CD14-positive monocyte (primary cell): ENCODE results near the gene RASSF5. TPM values are rescaled to one million over a fixed set of nuclear protein-coding genes. Genes with fewer than 3 reads are reported as not detected.
A peak's percentile ranks its signal among the peaks of the same experiment; 100 is the strongest.

Source experiments
- DNase-seq, 3 donors: peaks; one replicate each; pipeline ENCODE4 v3.0.0-alpha.2; 2011 to 2022
- H2AFZ ChIP-seq: 2 replicates; pipeline ENCODE4 v1.6.0; 2012; ENCODE audit warnings: mild to moderate bottlenecking, low read depth, low read length, inconsistent platforms; ENCODE audit not compliant: insufficient read depth, poor library complexity, severe bottlenecking
- H3K27ac ChIP-seq, 2 donors: 1 replicate in 1 of 2; 2 replicates in 1 of 2; pipeline ENCODE4 v1.5.1; 2012 to 2013; ENCODE audit warnings: low read length in 2 of 2, control low read depth in 1 of 2, inconsistent platforms in 1 of 2, low read depth in 1 of 2, mild to moderate bottlenecking in 1 of 2
- H3K27me3 ChIP-seq, 2 donors: one replicate each; pipeline versions ENCODE4 v1.6.0 to v1.6.1; 2011 to 2013; ENCODE audit warnings: low read length in 2 of 2; ENCODE audit not compliant: control insufficient read depth in 2 of 2, insufficient read depth in 2 of 2
- H3K36me3 ChIP-seq, 2 donors: replicated peaks in 1 of 2; 1 replicate in 1 of 2; 2 replicates in 1 of 2; pipeline versions ENCODE4 v1.5.1 to v1.6.1; 2012 to 2013; ENCODE audit warnings: low read length in 2 of 2, control low read depth in 1 of 2, inconsistent platforms in 1 of 2, mild to moderate bottlenecking in 1 of 2; ENCODE audit not compliant: insufficient read depth in 2 of 2, control insufficient read depth in 1 of 2
- H3K4me1 ChIP-seq, 2 donors: 1 replicate in 1 of 2; 2 replicates in 1 of 2; pipeline versions ENCODE4 v1.5.1 to v1.6.1; 2012 to 2013; ENCODE audit warnings: low read length in 2 of 2, control low read depth in 1 of 2, inconsistent platforms in 1 of 2, mild to moderate bottlenecking in 1 of 2, moderate library complexity in 1 of 2; ENCODE audit not compliant: insufficient read depth in 2 of 2, control insufficient read depth in 1 of 2
- H3K4me2 ChIP-seq: replicated peaks from 2 replicates; pipeline ENCODE3; 2012; ENCODE audit warnings: low read length, moderate library complexity, mild to moderate bottlenecking; ENCODE audit not compliant: poor library complexity, severe bottlenecking; ENCODE audit errors: extremely low read depth
- H3K4me3 ChIP-seq, 3 experiments: fragments of 200-600 bp in 1 of 3; sonication (generic) in 1 of 3; replicated peaks in 1 of 3; 1 replicate in 2 of 3; 2 replicates in 1 of 3; pipeline ENCODE4 v1.5.1; 2011 to 2013; ENCODE audit warnings: low read length in 3 of 3, mild to moderate bottlenecking in 3 of 3, control low read depth in 2 of 3, low read depth in 2 of 3, inconsistent platforms in 1 of 3, moderate library complexity in 1 of 3
- H3K79me2 ChIP-seq: 2 replicates; pipeline ENCODE4 v1.6.0; 2012; ENCODE audit warnings: mild to moderate bottlenecking, control low read depth, inconsistent platforms, low read length, moderate library complexity; ENCODE audit not compliant: insufficient read depth
- H3K9ac ChIP-seq: 2 replicates; pipeline ENCODE4 v1.6.0; 2017; ENCODE audit warnings: low read length, mild to moderate bottlenecking; ENCODE audit not compliant: insufficient read depth, poor library complexity, severe bottlenecking
- H3K9me3 ChIP-seq, 2 donors: replicated peaks in 1 of 2; 1 replicate in 1 of 2; 2 replicates in 1 of 2; pipeline versions ENCODE4 v1.5.1 to v1.6.1; 2012 to 2013; ENCODE audit warnings: low read length in 2 of 2, control low read depth in 1 of 2; ENCODE audit not compliant: control insufficient read depth in 1 of 2, insufficient read depth in 1 of 2
- H4K20me1 ChIP-seq: 2 replicates; pipeline ENCODE4 v1.6.0; 2012; ENCODE audit warnings: mild to moderate bottlenecking, low read length, control low read depth, moderate library complexity; ENCODE audit not compliant: insufficient read depth
- H3K27ac Mint-ChIP-seq, 7 donors: one replicate each; pipeline ENCODE4 v1.8.0; 2020; ENCODE audit warnings: mild to moderate bottlenecking in 7 of 7, mixed read lengths in 7 of 7, moderate library complexity in 6 of 7, inconsistent platforms in 2 of 7
- H3K27me3 Mint-ChIP-seq, 3 donors: one replicate each; pipeline ENCODE4 v1.8.0; 2021 to 2022; ENCODE audit warnings: low read depth in 3 of 3, mild to moderate bottlenecking in 3 of 3, mixed read lengths in 3 of 3, moderate library complexity in 3 of 3, inconsistent platforms in 1 of 3
- H3K36me3 Mint-ChIP-seq, 2 donors: one replicate each; pipeline ENCODE4 v1.8.0; 2020; ENCODE audit warnings: mixed read lengths in 2 of 2, inconsistent platforms in 1 of 2, mild to moderate bottlenecking in 1 of 2
- H3K4me1 Mint-ChIP-seq: one replicate; pipeline ENCODE4 v1.8.0; 2020; ENCODE audit warnings: mild to moderate bottlenecking, mixed read lengths
- H3K4me3 Mint-ChIP-seq, 2 donors: one replicate each; pipeline ENCODE4 v1.8.0; 2020; ENCODE audit warnings: mild to moderate bottlenecking in 2 of 2, mixed read lengths in 2 of 2, moderate library complexity in 1 of 2
- H3K9me3 Mint-ChIP-seq, 7 donors: one replicate each; pipeline ENCODE4 v1.8.0; 2020 to 2022; ENCODE audit warnings: mixed read lengths in 7 of 7, mild to moderate bottlenecking in 6 of 7, moderate library complexity in 6 of 7, inconsistent platforms in 2 of 7
- CTCF ChIP-seq: fragments of 200-600 bp; IDR thresholded peaks from one replicate; pipeline ENCODE4 v1.8.0; 2022; ENCODE audit warnings: antibody characterized with exemption, mild to moderate bottlenecking
- WGBS: methylation state at CpG from one replicate; pipeline ENCODE4 v1.1.5; 2013; ENCODE audit warnings: missing lambda C conversion rate; ENCODE audit not compliant: insufficient coverage; 5-methylcytosine and 5-hydroxymethylcytosine counted together
- intact Hi-C, 2 donors: fragments of 100-400 bp; cut with micrococcal nuclease; formaldehyde crosslinking; loops; one replicate each; pipeline versions ENCODE4 v1.15.0 to v1.15.1; 2023
- polyA plus RNA-seq, 3 donors: library from polyadenylated mRNA; depleted of rRNA in 1 of 3; unstranded in 2 of 3; stranded (reverse) in 1 of 3; fragments of 300-500 nt in 2 of 3; fragments of >200 nt in 1 of 3; fragmentation: Illumina TruSeq in 2 of 3; gene quantifications; 1 replicate in 2 of 3; 2 replicates in 1 of 3; pipeline ENCODE4 v1.2.3, GENCODE V29; 2012 to 2021

RASSF5 gene
- polyA plus RNA-seq, 3 donors: 81.6 to 129 (median 127) TPM

- DNase-seq: peak; percentile 40 to 63 (median 43)
- H3K27me3 ChIP-seq: no peaks in the 10 kb centered on the region
- H3K9ac ChIP-seq: no peak overlapping the region
- no peak overlapping the region for H3K4me3 ChIP-seq
- H2AFZ ChIP-seq: no peak overlapping the region
- 96% methylated on average over 15 of the region's 22 CpGs for WGBS
- intact Hi-C loops: loop anchor here (5.0 kb wide), 2 partner anchors 42 to 92 kb away; no protein-coding TSS in a partner anchor
- peak overlapping the region in 3 of 7 donors; percentile 40 to 59 (median 50) for H3K27ac Mint-ChIP-seq
- no peaks in the 10 kb centered on the region for H3K9me3 Mint-ChIP-seq
- peaks cover 70% of the 10 kb centered on the region for H4K20me1 ChIP-seq
- no peaks in the 10 kb centered on the region for H3K79me2 ChIP-seq
- peaks cover 76 to 89% of the 10 kb centered on the region in 2 donors for H3K36me3 Mint-ChIP-seq
- peaks cover 90 to 98% of the 10 kb centered on the region in 2 donors for H3K36me3 ChIP-seq
- H3K27ac ChIP-seq: no peak overlapping the region
- peaks cover 21% of the 10 kb centered on the region for H3K4me1 Mint-ChIP-seq
- H3K9me3 ChIP-seq: no peaks in the 10 kb centered on the region
- TF ChIP-seq CTCF: peak; percentile 85
- peaks cover 17 to 20% of the 10 kb centered on the region in 2 donors for H3K4me1 ChIP-seq
- no peak overlapping the region for H3K4me2 ChIP-seq
- no peak overlapping the region for H3K4me3 Mint-ChIP-seq
- H3K27me3 Mint-ChIP-seq: peaks cover 0 to 2% (median 0%) of the 10 kb centered on the region in 3 donors
Measured at GRCh38 chr1:206489980-206490770, 17.2 kb upstream of the RASSF5 start.

GRCh38 chr1:206490771-206491405, 16.4 kb upstream of the RASSF5 start:
- Histone ChIP-seq H3K4me3 (no peak overlapping the region), H4K20me1 (peaks cover 74% of the 10 kb centered on the region), H2AFZ (no peak overlapping the region), H3K27me3 (no peaks in the 10 kb centered on the region), H3K36me3 (peaks cover 85 to 97% of the 10 kb centered on the region in 2 donors), H3K4me1 (peaks cover 25 to 27% of the 10 kb centered on the region in 2 donors), H3K4me2 (no peak overlapping the region), H3K9me3 (no peaks in the 10 kb centered on the region), H3K9ac (no peak overlapping the region), H3K27ac (no peak overlapping the region), H3K79me2 (no peaks in the 10 kb centered on the region)
- Mint-ChIP-seq H3K27ac (peak overlapping the region in 3 of 7 donors; percentile 40 to 59 (median 47)), H3K36me3 (peaks cover 74 to 89% of the 10 kb centered on the region in 2 donors), H3K4me1 (peaks cover 28% of the 10 kb centered on the region), H3K4me3 (no peak overlapping the region), H3K9me3 (no peaks in the 10 kb centered on the region), H3K27me3 (no peaks in the 10 kb centered on the region)
- no peak for DNase-seq
- intact Hi-C loops: loop anchor here (5.0 kb wide), 2 partner anchors 41 to 91 kb away; no protein-coding TSS in a partner anchor
- WGBS: 91% methylated on average over 10 of the region's 12 CpGs
- no peak for TF ChIP-seq CTCF
